PFSK-1 (cell line): Measurements from ENCODE around the gene SUMO2.

Source experiments
- FOXP2 ChIP-seq: optimal IDR thresholded peaks from 2 replicates; pipeline ENCODE3; 2011; ENCODE audit warnings: borderline replicate concordance, control low read depth, inconsistent platforms; ENCODE audit not compliant: insufficient read depth; ENCODE audit errors: extremely low read length, extremely low read depth
- POLR2AphosphoS5 ChIP-seq: IDR thresholded peaks from 2 replicates; pipeline ENCODE4 v1.6.1; 2012; ENCODE audit warnings: low read depth, mild to moderate bottlenecking, control low read depth, low read length, moderate library complexity
- REST ChIP-seq, 2 experiments: IDR thresholded peaks; 2 replicates each; pipeline versions ENCODE4 v1.6.1 to v1.8.0; 2011 to 2012; ENCODE audit warnings: low read depth in 2 of 2, low read length in 2 of 2, control low read depth in 1 of 2, inconsistent platforms in 1 of 2, mild to moderate bottlenecking in 1 of 2, moderate library complexity in 1 of 2; ENCODE audit not compliant: insufficient read depth in 1 of 2
- SIN3A ChIP-seq: IDR thresholded peaks from 2 replicates; pipeline ENCODE4 v1.6.1; 2012; ENCODE audit warnings: mild to moderate bottlenecking, low read length, moderate library complexity, borderline replicate concordance; ENCODE audit not compliant: insufficient read depth
- TAF1 ChIP-seq: IDR thresholded peaks from 2 replicates; pipeline ENCODE4 v1.6.1; 2012; ENCODE audit warnings: low read length, control low read depth, borderline replicate concordance; ENCODE audit not compliant: insufficient read depth

The SUMO2 gene

GRCh38 chr17:75209061-75209460 lies 26.3 kb upstream of the SUMO2 start:
- TF ChIP-seq FOXP2 (no peak), POLR2AphosphoS5 (no peak), SIN3A (no peak), TAF1 (no peak), REST (IDR thresholded peaks at IDR 0.05; ENCODE audit: insufficient read depth in 1 of 2, low read depth in 2 of 2, low read length in 2 of 2) (no peak)

DNA sequence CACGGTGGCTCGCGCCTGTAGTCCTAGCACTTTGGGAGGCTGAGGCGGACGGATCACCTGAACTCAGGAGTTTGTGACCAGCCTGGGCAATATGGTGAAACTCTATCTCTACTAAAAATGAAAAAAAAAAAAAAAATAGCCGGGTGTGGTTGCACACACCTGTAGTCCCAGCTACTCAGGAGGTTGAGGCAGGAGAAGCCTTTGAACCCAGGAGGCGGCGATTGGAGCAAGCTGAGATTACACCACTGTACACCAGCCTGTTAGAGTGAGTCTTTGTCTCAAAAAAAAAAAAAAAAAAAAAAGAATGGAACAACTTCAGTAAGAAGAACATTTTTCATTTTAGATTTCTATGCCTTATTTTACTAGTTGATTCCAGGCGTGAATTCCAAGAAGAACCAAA lies 25.4 kb upstream of the SUMO2 start:
- TF ChIP-seq SIN3A: no peak
- no peak for TF ChIP-seq REST (IDR thresholded peaks at IDR 0.05; ENCODE audit: insufficient read depth in 1 of 2, low read depth in 2 of 2, low read length in 2 of 2)
- no peak for TF ChIP-seq FOXP2
- no peak for TF ChIP-seq POLR2AphosphoS5
- no peak for TF ChIP-seq TAF1

DNA sequence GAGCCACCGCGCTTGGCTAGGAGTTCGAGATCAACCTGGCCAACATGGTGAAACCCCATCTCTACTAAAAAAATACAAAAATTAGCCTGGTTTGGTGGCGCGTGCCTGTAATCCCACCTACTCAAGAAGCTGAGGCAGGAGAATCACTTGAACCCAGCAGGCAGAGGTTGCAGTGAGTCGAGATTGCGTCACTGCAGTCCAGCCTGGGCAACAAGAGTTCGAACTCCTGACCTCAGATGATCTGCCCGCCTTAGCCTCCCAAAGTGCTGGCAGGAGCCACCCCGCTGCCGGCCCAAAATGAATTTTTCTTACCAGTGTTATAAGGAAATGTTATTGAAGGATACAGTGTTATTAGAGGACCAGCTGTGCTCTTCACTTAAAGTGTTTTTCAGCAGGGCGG lies 25.0 kb upstream of the SUMO2 start:
- TF ChIP-seq REST (IDR thresholded peaks at IDR 0.05; ENCODE audit: insufficient read depth in 1 of 2, low read depth in 2 of 2, low read length in 2 of 2) (no peak), SIN3A (no peak), FOXP2 (no peak), TAF1 (no peak), POLR2AphosphoS5 (no peak)

DNA sequence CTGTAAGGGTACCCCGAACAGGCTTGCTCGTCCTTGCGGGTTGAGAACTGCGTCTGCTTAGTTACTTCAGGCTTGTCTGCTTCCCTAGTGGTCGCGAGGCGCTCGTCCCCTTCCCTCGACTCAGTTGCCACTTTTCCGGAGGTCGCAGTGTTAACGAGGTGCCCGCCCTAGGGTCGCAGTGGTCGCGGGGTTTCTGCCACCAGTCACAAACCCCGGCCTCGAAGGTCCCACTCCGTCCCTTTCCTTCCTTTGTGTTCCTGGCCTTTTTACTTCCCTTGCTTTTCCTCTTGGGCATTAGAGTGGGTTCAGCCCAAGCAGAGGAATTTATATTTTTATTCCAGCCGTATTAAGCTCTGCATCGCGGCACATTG lies 23.0 kb upstream of the SUMO2 start:
- no peak for TF ChIP-seq FOXP2
- 0 out of 2 replicates have a peak, but pooled peaks have one; percentile 26 for TF ChIP-seq SIN3A

- TF ChIP-seq FOXP2 (no peak), POLR2AphosphoS5 (peak; percentile 93), TAF1 (peak; percentile 67), SIN3A (peak; percentile 81; the same call in 1 of the 2 replicates), REST (IDR thresholded peaks at IDR 0.05; ENCODE audit: insufficient read depth in 1 of 2, low read depth in 2 of 2, low read length in 2 of 2) (0 out of 4 replicates have a peak, but pooled peaks of 1 of the 2 experiments have one; percentile 13)
Measured at GRCh38 chr17:75205037-75205792, 22.5 kb upstream of the SUMO2 start, which contains the start of gene NUP85. NUP85 (plus strand) TSS chr17:75205679; CDS start chr17:75205762, 83 bp downstream.
